ENCODE measurements around the gene HRH2.
A peak's percentile ranks its signal among the peaks of the same experiment; 100 is the strongest.
"Not testable (repeated sequence)": the region's sequence is repeated elsewhere in the genome, so short reads cannot be mapped to it uniquely, and the experiment has no call there.

HRH2 gene

DNA sequence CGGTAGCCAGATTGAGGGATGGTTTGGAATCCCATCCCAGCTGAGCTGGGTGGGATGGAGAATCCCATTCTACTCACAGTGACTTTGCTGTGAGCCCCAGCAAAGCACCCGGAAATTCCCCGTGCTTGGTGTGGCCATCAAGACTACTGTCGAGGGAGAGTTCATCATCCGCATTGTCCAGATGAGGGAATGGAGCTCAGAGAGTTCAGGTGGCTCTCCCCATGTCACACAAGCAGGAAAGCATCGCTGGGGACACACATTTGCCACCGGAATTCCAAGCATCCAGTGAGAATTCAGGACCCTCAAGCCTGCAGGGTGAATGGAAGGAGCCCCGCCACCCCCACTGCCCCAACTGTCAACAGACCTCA, 54.4 kb downstream of the HRH2 start:
- no peak for DNase-seq (ENCODE audit: low read depth in 2 of 3, low spot score in 1 of 3)

DNA sequence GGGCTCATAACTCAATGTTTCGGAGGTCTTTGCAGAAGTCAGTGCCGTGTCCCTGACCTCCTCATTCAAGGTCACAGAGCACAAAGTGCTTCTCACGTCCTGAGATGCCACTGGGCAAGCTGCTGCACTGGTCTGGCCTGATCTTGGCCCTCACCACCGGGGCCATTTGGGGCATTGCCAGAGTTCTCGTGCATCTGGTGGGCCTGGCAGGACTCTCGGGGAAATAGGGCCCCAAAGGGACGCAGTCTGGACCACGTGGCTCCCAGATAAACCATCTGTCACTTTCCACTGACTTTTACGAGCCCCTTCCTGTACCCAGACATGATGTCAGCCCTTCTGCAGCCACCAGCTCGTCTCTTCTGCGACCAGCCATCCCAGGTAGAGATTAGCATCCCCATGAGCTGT, 54.8 kb downstream of the HRH2 start:
- DNase-seq (ENCODE audit: low read depth in 2 of 3, low spot score in 1 of 3): no peak

DNA sequence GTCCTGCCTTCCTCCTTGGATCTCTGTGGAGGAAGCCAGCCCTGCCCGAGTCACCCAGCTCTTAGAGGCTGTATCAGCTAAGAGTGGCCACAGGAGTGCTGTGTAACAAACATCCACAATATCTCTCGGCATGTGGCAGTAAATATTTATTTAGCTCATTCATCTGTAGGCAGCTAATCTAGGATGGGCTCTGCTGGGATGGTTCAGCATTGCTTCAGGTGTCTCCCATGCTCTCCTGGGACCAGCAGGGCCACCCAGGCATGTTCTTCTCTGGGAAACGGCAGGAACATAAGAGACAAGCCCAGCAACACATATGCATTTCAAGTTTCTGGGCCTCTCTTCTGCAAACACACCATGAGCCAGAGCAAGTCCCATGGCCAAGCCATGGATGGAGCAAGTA, 56.1 kb downstream of the HRH2 start:
- no peak for DNase-seq (ENCODE audit: low read depth in 2 of 3, low spot score in 1 of 3)

DNA sequence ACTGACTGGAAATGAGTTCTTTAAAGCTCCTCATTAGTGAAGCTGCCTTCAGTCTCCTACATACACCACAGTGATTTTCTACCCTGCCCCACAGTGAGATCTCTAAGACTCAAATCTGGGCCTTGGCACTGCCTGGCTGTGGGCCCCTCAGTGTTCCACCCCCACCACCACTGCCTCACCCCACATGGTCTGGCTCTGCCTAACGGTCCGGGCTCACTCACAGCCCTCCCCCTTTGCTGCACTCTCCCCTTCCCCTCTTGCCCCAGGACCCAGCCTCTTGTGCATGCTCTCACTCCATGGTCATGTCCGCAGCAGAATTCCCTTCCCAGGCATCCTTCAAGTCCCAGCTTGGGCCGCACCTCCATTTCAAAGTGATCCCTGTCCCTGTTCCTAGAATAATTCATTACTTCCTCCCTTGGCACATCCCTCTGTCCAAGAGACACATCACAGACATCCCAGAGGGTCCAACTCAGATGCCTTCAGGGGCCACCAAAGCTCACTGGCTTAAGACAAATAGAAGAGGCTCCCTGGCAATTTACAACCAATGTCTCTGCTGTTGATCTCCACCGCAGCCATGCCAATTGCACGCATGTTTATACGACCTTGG, 56.7 kb downstream of the HRH2 start:
- DNase-seq (ENCODE audit: low read depth in 2 of 3, low spot score in 1 of 3): no peak

DNA sequence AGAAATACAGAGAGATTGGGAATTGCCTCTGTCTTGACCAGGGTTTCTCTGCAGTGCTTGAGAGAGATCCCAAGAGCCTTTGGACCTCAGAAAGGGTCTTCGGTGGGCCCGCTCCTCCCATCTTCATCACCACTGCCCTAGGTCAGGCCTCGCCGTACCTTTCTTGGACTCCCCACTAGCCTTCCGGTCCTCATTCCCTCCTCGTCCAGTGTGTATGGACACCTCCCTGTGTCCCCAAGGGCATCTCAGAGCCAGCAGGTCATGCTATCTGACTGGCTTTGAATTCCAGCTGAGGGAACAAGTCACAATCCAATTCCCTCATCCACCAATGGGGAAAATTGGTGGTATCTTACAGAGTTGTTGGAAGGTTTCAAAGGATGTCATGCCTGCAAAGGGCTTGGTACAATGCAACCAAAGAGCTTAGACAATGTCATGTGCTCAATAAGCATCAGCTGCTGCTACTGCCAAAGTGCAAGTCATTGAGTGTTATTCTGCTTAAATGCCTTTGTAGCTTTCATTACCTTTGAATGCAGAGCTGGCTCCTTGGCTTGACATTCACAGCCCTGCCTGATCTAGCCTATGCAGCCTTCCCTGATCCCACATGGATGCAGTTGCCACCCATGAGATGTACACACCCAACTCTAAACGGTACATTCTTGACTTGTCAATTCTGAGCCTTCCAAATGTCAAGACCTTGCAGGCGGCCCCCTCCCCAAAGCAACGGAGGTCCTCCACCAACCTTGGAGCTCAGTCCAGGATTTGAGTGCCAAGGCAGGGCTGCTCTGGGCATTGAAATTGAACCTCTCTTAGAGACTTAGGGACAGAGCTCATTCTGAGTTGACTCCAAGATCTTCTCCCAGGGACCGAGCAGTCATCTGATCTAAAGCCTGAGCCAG, 58.0 kb downstream of the HRH2 start:
- DNase-seq (ENCODE audit: low read depth in 2 of 3, low spot score in 1 of 3): no peak

DNA sequence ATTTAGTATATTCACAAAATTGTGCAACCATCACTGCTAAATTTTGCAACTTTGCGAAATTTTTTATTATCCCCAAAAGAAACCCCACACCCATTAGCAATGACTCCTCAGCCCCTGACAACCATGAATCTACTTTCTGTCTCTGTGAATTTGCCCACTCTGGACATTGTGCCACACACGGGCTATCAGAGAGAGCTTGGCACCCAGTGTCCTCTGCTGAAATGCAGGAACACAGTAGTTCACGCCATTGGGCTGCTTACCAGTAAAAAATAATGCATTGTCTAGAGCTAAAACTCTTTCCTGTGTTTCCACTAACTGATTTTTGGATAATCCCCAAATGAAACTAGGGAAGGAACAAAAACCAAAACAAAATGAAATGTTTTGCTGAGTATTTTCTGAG, 60.0 kb downstream of the HRH2 start:
- DNase-seq (ENCODE audit: low read depth in 2 of 3, low spot score in 1 of 3): no peak

DNA sequence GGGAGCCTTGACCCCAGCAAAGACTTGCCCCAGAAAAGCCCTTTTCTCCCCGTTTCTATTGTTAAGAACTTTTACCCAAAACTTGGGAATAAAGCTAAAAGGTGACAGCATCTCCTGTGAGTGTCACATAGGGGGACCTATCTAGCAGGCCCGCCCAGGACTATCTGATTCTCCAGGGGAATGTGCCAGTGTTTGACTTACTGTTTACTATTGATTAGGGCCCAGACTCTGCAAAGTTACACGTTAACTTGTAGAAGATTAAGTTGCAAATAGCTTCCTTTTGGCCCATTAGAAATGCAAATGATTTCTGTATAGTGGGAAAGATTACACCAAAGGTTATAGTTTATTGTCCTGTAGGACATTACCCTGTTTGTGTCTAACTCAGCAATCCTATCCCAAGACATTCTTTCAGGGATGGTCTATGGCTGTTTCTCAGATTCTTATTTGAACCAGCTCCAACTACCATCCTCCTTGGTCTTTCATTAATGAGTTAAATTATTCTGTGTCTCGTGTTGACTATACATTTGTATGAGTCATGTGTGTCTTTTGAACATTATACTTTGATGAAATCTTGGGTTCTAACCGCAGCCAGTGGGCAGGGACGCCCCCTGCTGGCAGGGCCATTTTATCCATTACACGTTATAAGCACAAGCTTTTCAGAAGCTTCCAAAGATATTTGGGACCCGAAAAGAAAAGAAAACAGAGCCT, 60.7 kb downstream of the HRH2 start:
- peak; percentile 60 to 72 (median 64) for DNase-seq (ENCODE audit: low read depth in 2 of 3, low spot score in 1 of 3)

DNA sequence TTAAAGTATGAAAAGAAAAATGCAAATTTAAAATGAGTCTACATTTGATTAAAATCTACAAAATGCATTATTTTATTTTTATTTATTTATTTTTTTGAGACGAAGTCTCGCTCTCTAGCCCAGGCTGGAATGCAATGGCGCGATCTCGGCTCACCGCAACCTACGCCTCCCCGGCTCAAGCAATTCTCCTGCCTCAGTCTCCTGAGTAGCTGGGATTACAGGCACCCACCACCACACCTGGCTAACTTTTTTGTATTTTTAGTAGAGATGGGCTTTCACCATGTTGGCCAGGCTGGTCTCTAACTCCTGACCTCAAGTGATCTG, 61.2 kb downstream of the HRH2 start:
- DNase-seq (ENCODE audit: low read depth in 2 of 3, low spot score in 1 of 3): not testable (repeated sequence)

DNA sequence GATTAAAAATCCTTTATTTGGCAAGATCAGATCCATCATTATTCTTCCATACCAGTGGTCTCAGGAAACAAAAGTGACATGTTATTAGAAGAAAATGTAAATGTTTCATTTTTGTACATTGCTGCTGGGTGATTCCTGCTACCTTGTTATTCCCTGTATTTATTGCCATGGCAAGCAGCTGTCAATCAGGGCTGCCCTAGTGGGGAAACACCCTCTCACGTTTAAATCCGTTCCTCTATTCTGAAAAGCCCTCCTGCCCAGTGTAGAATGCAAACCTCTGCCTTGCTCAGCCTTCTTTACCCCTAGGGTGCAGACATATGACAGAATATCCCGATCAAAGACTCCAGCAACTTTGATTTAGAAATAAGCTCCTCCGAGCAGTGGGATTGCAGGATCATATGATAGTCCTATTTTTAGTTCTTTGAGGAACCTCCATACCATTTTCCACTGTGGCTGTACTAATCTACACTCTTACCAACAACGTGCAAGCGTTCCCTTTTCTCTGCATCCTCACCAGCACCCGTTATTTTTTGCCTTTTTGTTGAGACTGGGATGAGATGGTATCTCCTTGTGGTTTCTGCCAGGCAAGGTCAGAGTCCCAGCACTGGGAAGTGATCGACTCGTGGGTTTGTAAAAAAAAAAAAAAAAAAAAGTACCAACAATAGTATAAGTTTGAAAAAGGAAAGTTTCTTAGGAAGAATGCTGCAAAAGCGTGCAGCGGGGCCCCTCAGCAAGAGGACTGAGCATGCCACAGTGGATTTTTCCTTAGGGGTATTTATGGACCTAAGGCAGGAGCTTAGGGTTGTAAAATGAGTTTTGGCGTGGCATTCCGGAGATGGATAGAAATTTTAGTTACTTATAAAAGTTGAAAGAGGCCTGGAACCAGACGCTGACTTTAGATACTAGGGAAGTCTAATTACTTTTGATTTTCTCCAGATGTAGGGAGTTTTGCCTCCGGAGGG, 66.7 kb downstream of the HRH2 start:
- DNase-seq (ENCODE audit: low read depth in 2 of 3, low spot score in 1 of 3): no peak

DNA sequence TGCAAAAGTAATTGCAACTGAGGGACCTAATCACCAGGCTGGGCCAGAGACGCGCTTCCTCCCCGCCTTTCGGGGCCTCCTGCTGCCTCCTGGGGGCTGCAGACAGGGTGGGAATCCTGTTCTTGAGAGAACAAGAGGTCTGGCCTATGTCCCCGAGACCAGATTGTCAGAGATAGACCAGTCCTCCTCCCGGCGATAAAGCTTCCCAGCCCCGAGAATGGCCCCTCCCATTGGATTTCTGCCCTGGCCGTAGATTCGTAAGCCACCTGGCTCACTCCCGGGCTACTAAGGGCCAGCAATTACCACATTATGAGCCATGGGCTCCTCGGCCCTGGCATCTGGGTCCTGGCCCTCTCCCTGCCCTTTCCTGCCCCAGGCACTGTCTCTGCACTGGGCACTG, 70.4 kb downstream of the HRH2 start:
- no peak for DNase-seq (ENCODE audit: low read depth in 2 of 3, low spot score in 1 of 3)

DNA sequence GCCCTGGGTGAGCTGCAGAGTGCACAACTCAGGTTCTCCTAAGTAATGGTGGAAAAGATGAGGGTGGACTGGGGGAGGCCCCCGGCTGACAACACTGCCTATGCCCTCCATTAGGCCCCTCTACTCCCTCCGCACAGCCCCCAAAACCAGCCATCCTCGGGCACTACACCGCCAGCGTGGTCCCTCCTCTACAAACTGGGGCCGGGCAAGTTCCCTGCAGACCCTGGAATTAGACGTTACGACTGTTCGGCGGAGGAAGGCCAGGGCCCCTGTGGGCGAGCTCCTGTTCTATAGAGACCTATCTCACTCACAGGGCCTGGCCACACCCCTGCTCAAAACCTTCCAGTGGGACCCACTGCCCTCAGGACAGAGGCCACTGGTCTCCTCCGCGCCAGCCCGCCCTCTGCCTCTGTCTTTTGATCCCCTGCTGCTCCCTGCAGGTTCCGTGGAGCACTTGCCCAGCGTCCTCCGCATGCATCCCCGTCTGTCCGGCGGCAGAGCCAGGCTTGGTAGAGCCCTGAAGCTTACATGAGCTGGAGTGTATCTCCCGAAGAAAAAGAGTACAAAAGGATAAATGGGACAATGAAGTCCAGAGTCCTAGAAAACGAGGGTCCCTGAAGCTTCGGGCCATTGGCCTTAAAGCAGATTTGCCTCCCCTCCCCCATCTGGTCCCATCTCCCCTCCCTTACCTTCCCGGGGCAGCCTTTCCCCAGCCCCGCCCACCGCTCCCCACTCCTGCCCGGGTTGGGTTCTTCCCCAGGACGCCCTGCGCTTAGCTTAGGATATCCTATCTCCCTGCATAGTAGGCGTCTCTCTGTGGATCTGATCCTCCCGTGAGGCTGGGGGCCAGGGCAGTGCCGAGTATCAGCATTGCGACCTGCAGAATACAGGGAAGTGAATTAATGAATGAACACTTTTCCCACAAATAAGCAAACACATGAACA, 71.3 kb downstream of the HRH2 start:
- no peak for DNase-seq (ENCODE audit: low read depth in 2 of 3, low spot score in 1 of 3)

DNA sequence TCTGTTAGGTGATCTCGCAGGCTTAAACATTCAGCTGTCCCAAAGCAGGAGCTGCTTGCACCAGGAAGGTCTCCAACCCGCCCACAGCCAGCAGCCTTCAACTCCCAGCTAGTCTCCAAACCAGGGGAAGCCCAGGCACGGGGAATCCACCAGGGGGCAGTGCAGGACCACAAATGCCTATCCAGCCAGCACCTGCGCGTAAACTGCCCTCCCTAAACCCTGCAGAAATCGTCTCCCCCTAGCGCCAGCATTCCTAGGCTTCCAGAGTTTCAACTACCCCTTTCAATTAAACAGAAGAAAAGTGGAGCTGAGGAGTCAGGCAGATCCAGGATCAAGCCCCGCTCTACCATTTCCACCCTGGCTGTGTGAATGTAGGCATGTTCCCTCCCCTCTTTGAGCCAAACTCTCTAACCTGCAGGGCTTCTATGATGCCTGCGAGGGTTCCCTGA, 72.0 kb downstream of the HRH2 start:
- peak; percentile 89 to 98 (median 89) for DNase-seq (ENCODE audit: low read depth in 2 of 3, low spot score in 1 of 3)

DNA sequence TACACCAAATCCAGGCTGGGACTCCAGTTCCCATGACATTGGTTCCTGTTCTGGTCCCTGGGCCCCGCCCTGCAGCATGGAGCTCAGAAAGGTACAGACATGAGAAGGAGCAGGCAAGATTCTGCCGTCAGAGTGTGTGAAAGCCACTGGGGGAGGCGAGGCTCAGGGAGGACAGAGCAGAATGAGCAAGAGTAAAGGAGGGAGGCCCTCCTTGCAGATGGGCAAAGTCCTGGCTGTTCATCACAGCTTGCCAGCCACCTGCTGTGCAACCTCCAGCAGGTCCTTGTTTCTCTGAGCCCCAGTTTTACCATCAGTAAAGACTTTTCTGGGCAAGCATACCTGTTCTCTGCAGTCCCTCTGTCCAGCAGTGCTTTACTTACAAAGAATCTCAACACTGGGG, 73.3 kb downstream of the HRH2 start:
- DNase-seq (ENCODE audit: low read depth in 2 of 3, low spot score in 1 of 3): no peak

DNA sequence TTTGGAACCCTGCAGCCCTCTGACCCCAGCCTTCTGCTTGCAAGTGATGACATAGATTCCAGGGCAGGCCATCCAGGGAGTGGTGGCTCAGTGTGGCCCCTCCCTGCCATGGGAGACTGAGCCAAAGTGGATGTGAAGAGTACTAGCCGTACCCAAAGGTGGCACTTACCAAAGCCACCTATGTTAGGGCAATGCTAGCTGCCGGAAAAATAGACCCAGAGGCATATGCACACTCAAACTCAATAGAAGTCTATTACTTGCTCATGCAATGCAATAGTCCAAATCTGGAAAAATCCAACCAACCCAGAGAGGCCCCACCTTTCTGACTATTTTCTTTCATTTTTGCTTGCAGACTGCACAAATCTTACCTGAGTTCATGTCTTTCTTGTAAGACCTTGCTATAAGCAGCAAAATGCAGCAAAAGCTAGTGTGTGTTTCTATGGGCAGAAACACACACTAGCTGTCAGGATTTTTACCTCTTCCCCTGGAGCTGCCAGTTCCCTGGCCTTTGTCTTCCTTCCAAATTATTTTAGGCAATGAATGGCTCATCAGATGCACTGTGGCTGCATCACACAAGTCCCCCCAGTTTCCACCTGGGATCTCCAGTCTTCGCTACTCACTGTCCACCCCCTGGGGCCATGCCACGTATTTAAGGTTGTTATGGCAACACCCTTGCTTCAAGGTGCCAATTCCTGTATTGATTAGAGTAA, 74.0 kb downstream of the HRH2 start:
- no peak for DNase-seq (ENCODE audit: low read depth in 2 of 3, low spot score in 1 of 3)

DNA sequence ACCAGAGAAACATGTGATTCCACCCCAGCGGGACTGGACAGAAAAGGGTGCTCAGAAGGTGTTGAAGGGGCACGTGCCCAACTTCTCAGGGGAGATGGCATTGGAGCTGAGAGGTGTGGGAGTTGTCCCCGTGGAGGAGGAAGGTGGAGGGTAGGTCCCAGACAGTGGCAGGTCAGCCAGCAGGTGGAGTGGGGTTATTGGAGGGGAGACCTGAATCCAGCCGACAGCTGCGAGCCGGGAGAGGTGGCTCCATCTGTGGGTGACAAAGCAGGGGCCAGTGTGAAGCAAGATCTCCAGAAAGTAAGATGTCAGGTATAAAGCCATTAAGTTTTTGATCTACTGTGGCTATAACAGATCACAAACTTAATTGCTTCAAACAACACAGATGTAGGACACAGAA, 75.1 kb downstream of the HRH2 start:
- DNase-seq (ENCODE audit: low read depth in 2 of 3, low spot score in 1 of 3): no peak

DNA sequence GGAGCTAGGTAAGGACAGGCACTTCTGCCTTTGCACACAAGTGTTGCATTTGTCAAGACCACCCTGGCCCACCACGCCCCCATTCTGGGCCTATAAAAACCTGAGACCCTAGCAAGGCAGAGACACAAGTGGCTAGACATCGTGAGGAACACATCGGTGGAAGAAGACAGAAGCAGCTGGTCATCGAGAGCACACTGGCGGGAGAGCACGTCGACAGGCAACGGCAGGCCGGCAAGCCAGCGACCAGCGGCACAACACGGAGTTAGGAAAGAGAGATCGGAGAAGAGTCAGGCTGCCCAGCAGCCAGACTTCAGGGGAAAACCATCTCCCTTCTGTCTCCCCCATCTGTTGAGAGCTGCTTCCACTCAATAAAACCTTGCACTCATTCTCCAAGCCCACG, 76.1 kb downstream of the HRH2 start:
- DNase-seq (ENCODE audit: low read depth in 2 of 3, low spot score in 1 of 3): no peak

DNA sequence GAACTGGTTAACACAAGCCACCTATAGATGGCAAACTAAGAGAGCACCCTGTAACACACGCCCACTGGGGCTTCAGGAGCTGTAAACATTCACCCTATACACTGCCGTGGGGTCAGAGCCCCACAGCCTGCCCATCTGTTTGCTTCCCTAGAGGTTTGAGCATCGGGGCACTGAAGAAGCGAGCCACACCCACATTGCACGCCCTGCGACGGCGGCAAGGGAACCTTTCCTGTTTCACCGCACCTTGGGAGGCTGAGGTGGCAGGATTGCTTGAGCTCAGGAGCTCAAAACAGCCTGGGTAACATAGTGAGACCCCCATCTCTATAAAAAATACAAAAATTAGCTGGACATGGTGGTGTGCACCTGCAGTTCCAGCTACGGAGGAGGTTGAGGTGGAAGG, 76.6 kb downstream of the HRH2 start:
- no peak for DNase-seq (ENCODE audit: low read depth in 2 of 3, low spot score in 1 of 3)

DNA sequence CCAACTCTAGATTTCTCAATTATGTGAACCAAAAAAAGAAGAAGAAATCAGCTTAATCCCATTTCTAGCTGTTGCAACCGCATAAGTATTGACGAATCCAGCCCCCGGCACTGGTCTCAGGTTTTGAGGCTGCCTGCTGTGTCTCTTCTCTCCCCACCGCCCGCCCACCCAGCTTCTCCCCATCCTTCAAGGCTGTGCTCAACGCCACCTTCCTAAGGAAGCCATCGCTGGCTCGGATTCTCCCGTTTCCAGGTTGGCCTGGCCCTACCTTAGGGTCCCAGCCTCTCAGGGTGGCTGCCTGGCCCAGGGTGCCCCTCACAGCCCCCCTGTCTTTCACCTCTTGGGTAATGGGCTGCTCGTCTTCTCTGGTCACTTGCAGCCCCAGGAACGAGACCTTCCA, 77.8 kb downstream of the HRH2 start:
- no peak for DNase-seq (ENCODE audit: low read depth in 2 of 3, low spot score in 1 of 3)

DNA sequence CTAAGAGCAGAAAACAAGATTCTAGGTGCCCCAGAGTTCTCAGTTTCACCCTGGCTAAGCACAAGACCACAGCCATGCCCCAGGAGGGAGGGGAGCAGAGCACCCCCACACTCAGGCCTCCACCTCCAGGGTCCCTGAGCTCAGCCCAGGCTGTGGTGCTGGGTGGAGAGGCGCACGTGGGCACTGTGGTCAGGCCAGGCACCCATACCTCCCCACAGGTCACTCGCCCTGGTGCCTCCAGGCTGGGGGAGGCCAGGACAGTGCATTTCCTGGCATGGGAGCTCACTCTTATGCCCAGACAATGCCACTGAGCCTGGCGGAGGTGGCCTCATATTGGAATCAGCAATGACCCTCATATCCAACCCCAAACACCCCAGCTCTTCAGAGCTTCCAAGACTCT, 78.8 kb downstream of the HRH2 start:
- DNase-seq (ENCODE audit: low read depth in 2 of 3, low spot score in 1 of 3): no peak
